Ovary (tissue), 3 donors: ENCODE data around the gene SREBF2.

Experiments used
- POLR2A ChIP-seq: fragments of 450-650 bp; IDR thresholded peaks from one replicate; pipeline ENCODE4 v1.6.1; 2017; ENCODE audit warnings: antibody characterized with exemption, mild to moderate bottlenecking, moderate library complexity
- TF ChIP-seq, protein P1 (sequence below), 3 donors: fragments of 450-650 bp in 2 of 3; fragments of 200-600 bp in 1 of 3; IDR thresholded peaks; one replicate each; pipeline versions ENCODE4 v1.5.1 to v1.8.0; 2016 to 2022; ENCODE audit warnings: antibody characterized with exemption in 3 of 3, mild to moderate bottlenecking in 1 of 3
- donor health status: DM: no; HTN: no; CAD: no.

DNA sequence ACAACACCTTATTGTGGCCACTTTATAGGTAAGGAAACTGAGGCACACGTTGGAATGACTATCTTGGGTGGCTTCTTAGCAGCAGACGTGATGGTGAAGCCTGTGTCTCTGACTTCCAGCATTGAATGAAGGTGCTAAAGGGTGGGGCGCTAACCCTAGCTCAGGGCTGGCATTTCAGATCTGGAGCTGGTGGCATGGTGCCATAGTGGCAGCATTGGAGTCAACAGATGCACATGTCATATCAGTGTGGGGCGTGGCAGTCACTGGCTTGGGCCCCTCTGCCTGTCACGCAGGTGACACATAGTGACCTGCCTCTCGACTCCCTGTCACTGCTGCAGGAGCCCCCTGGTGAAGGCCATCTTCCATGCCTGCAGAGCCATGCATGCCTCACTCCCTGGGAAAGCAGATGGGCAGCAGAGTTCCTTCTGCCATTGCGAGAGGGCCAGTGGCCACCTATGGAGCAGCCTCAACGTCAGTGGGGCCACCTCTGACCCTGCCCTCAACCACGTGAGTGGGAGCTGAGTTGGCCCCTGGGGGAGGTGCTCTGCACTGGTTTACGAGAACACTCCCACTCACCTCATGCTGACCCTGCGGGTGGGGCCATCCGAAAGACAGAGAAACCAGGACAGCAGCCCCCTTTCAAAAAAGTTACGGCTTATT is 67.2 kb downstream of the SREBF2 start:
- TF ChIP-seq POLR2A, result no peak
- TF ChIP-seq, protein P1, sequence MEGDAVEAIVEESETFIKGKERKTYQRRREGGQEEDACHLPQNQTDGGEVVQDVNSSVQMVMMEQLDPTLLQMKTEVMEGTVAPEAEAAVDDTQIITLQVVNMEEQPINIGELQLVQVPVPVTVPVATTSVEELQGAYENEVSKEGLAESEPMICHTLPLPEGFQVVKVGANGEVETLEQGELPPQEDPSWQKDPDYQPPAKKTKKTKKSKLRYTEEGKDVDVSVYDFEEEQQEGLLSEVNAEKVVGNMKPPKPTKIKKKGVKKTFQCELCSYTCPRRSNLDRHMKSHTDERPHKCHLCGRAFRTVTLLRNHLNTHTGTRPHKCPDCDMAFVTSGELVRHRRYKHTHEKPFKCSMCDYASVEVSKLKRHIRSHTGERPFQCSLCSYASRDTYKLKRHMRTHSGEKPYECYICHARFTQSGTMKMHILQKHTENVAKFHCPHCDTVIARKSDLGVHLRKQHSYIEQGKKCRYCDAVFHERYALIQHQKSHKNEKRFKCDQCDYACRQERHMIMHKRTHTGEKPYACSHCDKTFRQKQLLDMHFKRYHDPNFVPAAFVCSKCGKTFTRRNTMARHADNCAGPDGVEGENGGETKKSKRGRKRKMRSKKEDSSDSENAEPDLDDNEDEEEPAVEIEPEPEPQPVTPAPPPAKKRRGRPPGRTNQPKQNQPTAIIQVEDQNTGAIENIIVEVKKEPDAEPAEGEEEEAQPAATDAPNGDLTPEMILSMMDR (IDR thresholded peaks at IDR 0.05), result no peak
